ENCODE results near the gene ADAMTS19.
"Not testable (repeated sequence)": the region's sequence is repeated elsewhere in the genome, so short reads cannot be mapped to it uniquely, and the experiment has no call there.

The ADAMTS19 gene

GRCh38 chr5:129459777-129460671 is at the start of gene ADAMTS19:
Gene ADAMTS19 (plus strand): TSS chr5:129460298. CDS start chr5:129460392, 94 bp downstream.
- no peak for DNase-seq (ENCODE audit: low read depth)

- no peak for DNase-seq (ENCODE audit: low read depth)
These were observed 49.6 kb upstream of the ADAMTS19 start for GRCh38 chr5:129410488-129410887.

GRCh38 chr5:129412721-129413120 is 47.4 kb upstream of the ADAMTS19 start:
- DNase-seq (ENCODE audit: low read depth) = no peak

GRCh38 chr5:129413570-129413969 is 46.5 kb upstream of the ADAMTS19 start:
- DNase-seq (ENCODE audit: low read depth) = no peak

- no peak for DNase-seq (ENCODE audit: low read depth)
These were observed 40.8 kb upstream of the ADAMTS19 start for GRCh38 chr5:129419292-129419691.

GRCh38 chr5:129425031-129425430 is 35.1 kb upstream of the ADAMTS19 start:
- no peak for DNase-seq (ENCODE audit: low read depth)

GRCh38 chr5:129426071-129426470 is 34.0 kb upstream of the ADAMTS19 start:
- DNase-seq (ENCODE audit: low read depth) = no peak

- DNase-seq (ENCODE audit: low read depth) = not testable (repeated sequence)
These were observed 31.5 kb upstream of the ADAMTS19 start for GRCh38 chr5:129428636-129429035.

GRCh38 chr5:129431406-129431805 is 28.7 kb upstream of the ADAMTS19 start:
- DNase-seq (ENCODE audit: low read depth) = no peak

GRCh38 chr5:129438322-129438721 is 21.8 kb upstream of the ADAMTS19 start:
- DNase-seq (ENCODE audit: low read depth) = no peak

- no peak for DNase-seq (ENCODE audit: low read depth)
These were observed 19.7 kb upstream of the ADAMTS19 start for GRCh38 chr5:129440424-129440823.

GRCh38 chr5:129441096-129441495 is 19.0 kb upstream of the ADAMTS19 start:
- DNase-seq (ENCODE audit: low read depth) = no peak

- DNase-seq (ENCODE audit: low read depth) = no peak
These were observed 14.7 kb upstream of the ADAMTS19 start for GRCh38 chr5:129445379-129445778.

- DNase-seq (ENCODE audit: low read depth) = no peak
These were observed 12.1 kb upstream of the ADAMTS19 start for GRCh38 chr5:129447968-129448367.

- no peak for DNase-seq (ENCODE audit: low read depth)
These were observed 11.4 kb upstream of the ADAMTS19 start for GRCh38 chr5:129448654-129449053.

GRCh38 chr5:129454461-129454860 is 5.6 kb upstream of the ADAMTS19 start:
- no peak for DNase-seq (ENCODE audit: low read depth)

- DNase-seq (ENCODE audit: low read depth) = no peak
These were observed 685 bp upstream of the ADAMTS19 start for GRCh38 chr5:129459450-129459776.

- no peak for DNase-seq (ENCODE audit: low read depth)
These were observed 506 bp downstream of the ADAMTS19 start for GRCh38 chr5:129460672-129460935.

- no peak for DNase-seq (ENCODE audit: low read depth)
These were observed 1.0 kb downstream of the ADAMTS19 start for GRCh38 chr5:129460936-129461710.

- DNase-seq (ENCODE audit: low read depth) = no peak
These were observed 1.7 kb downstream of the ADAMTS19 start for GRCh38 chr5:129461711-129462332.

GRCh38 chr5:129465776-129466344 is 5.8 kb downstream of the ADAMTS19 start:
- no peak for DNase-seq (ENCODE audit: low read depth)

- DNase-seq (ENCODE audit: low read depth) = no peak
These were observed 14.4 kb downstream of the ADAMTS19 start for GRCh38 chr5:129474544-129474943.

- no peak for DNase-seq (ENCODE audit: low read depth)
These were observed 16.7 kb downstream of the ADAMTS19 start for GRCh38 chr5:129476751-129477150.

All from stimulated activated CD8-positive, alpha-beta memory T cell treated with anti-CD3 and anti-CD28 coated beads, Interleukin-15, amount 100 ng/mL, for 1 hour (primary cell).